Endothelial cell of umbilical vein (primary cell): Measurements from ENCODE around the gene GPR137. TPM values are rescaled to one million over a fixed set of nuclear protein-coding genes. Genes with fewer than 3 reads are reported as not detected.

Source experiments
- BruUV-seq: library from RNA; stranded (reverse); fragments of 400-500 nt; replicated peaks from 2 replicates; lab custom pipeline; 2021; lab: Mats Ljungman, UMichigan
- CTCF ChIA-PET: fragments of 300-600, 350-600 bp; sonication (Branson Sonifier 250); formaldehyde crosslinking; loops from one replicate; lab custom pipeline; 2021; ENCODE audit warnings: antibody characterized with exemption, inconsistent platforms; lab: Charles Lee
- POLR2A ChIA-PET: fragments of 300-600, 350-600 bp; sonication (Branson Sonifier 250); formaldehyde crosslinking; loops from one replicate; lab custom pipeline; 2021; ENCODE audit warnings: antibody characterized with exemption, inconsistent platforms; lab: Charles Lee
- DNase-seq: peaks from one replicate; pipeline ENCODE4 v3.0.0-alpha.2; 2011; ENCODE audit warnings: low read depth, low spot score
- FAIRE-seq: peaks from 2 replicates; lab custom pipeline; 2011; peaks lifted over from hg19 to GRCh38; lab: Jason Lieb, UNC
- H2AFZ ChIP-seq: 2 replicates; pipeline ENCODE4 v1.6.0; 2012; ENCODE audit warnings: low read depth, low read length, control low read depth, inconsistent platforms
- H3K27ac ChIP-seq: 2 replicates; pipeline ENCODE4 v1.5.1; 2011; ENCODE audit warnings: low read depth, mild to moderate bottlenecking, control low read depth, low read length, moderate library complexity; ENCODE audit not compliant: insufficient read depth
- H3K27me3 ChIP-seq, 2 experiments: 2 replicates each; pipeline versions ENCODE4 v1.6.0 to v1.6.1; 2011; ENCODE audit warnings: low read length in 2 of 2, mixed read lengths in 1 of 2; ENCODE audit not compliant: control insufficient read depth in 2 of 2, insufficient read depth in 2 of 2
- H3K36me3 ChIP-seq, 2 experiments: 2 replicates in 1 of 2; 3 replicates in 1 of 2; pipeline ENCODE4 v1.5.1; 2011; ENCODE audit warnings: low read length in 2 of 2, mild to moderate bottlenecking in 1 of 2, moderate library complexity in 1 of 2; ENCODE audit not compliant: control insufficient read depth in 2 of 2, insufficient read depth in 2 of 2; ENCODE audit errors: extremely low read depth in 1 of 2
- H3K4me1 ChIP-seq: 3 replicates; pipeline ENCODE4 v1.5.1; 2011; ENCODE audit warnings: mild to moderate bottlenecking, low read length; ENCODE audit not compliant: control insufficient read depth, insufficient read depth; ENCODE audit errors: extremely low read depth
- H3K4me2 ChIP-seq: 2 replicates; pipeline ENCODE4 v1.6.1; 2011; ENCODE audit warnings: low read length, control low read depth, mixed read lengths; ENCODE audit not compliant: insufficient read depth
- H3K4me3 ChIP-seq, 3 experiments: fragments of 200-600 bp in 1 of 3; sonication (generic), shearing (Covaris generic) in 1 of 3; replicated peaks in 1 of 3; 2 replicates each; pipeline ENCODE4 v1.5.1; 2011 to 2016; ENCODE audit warnings: control low read depth in 3 of 3, low read length in 3 of 3, mild to moderate bottlenecking in 2 of 3, inconsistent platforms in 1 of 3, low read depth in 1 of 3, moderate library complexity in 1 of 3; ENCODE audit not compliant: insufficient read depth in 1 of 3
- H3K79me2 ChIP-seq: 2 replicates; pipeline ENCODE4 v1.6.0; 2012; ENCODE audit warnings: low read length, inconsistent platforms; ENCODE audit not compliant: control insufficient read depth, insufficient read depth
- H3K9ac ChIP-seq: replicated peaks from 2 replicates; pipeline ENCODE3; 2011; ENCODE audit warnings: low read length, control low read depth; ENCODE audit not compliant: insufficient read depth; ENCODE audit errors: extremely low read depth
- H3K9me1 ChIP-seq: replicated peaks from 3 replicates; pipeline ENCODE4 v1.6.0; 2011; ENCODE audit warnings: mild to moderate bottlenecking, low read length; ENCODE audit not compliant: control insufficient read depth, insufficient read depth; ENCODE audit errors: extremely low read depth
- H3K9me3 ChIP-seq: replicated peaks from 2 replicates; pipeline ENCODE4 v1.5.1; 2012; ENCODE audit warnings: low read length, inconsistent platforms; ENCODE audit not compliant: control insufficient read depth, insufficient read depth
- H4K20me1 ChIP-seq: replicated peaks from 2 replicates; pipeline ENCODE3; 2011; ENCODE audit warnings: mild to moderate bottlenecking, low read length; ENCODE audit not compliant: control insufficient read depth, insufficient read depth; ENCODE audit errors: extremely low read depth
- EZH2 ChIP-seq: IDR thresholded peaks from 2 replicates; pipeline ENCODE4 v1.6.1; 2012; ENCODE audit warnings: borderline replicate concordance, low read depth, mild to moderate bottlenecking, moderate library complexity, low read length, inconsistent platforms; ENCODE audit not compliant: severe bottlenecking
- FOS ChIP-seq: IDR thresholded peaks from 2 replicates; pipeline ENCODE4 v1.6.1; 2011; ENCODE audit warnings: mild to moderate bottlenecking, low read length, moderate library complexity, borderline replicate concordance; ENCODE audit not compliant: insufficient read depth
- GATA2 ChIP-seq: IDR thresholded peaks from 2 replicates; pipeline ENCODE4 v1.7.0; 2011; ENCODE audit warnings: low read depth, mild to moderate bottlenecking, moderate library complexity, mixed read lengths, low read length; ENCODE audit not compliant: insufficient read length, insufficient read depth
- JUN ChIP-seq: IDR thresholded peaks from 2 replicates; pipeline ENCODE4 v1.6.1; 2011; ENCODE audit warnings: borderline replicate concordance, low read depth; ENCODE audit not compliant: insufficient read length, insufficient read depth
- MYC ChIP-seq: IDR thresholded peaks from one replicate; pipeline ENCODE4 v1.6.1; 2011; ENCODE audit warnings: mild to moderate bottlenecking, low read depth, low read length
- POLR2A ChIP-seq: IDR thresholded peaks from 2 replicates; pipeline ENCODE4 v1.6.1; 2012; ENCODE audit warnings: low read depth, mild to moderate bottlenecking, control low read depth, low read length
- POLR2AphosphoS5 ChIP-seq: IDR thresholded peaks from 2 replicates; pipeline ENCODE4 v1.6.1; 2012; ENCODE audit warnings: low read depth, mild to moderate bottlenecking, control low read depth, low read length, moderate library complexity; ENCODE audit not compliant: insufficient read depth
- dilution Hi-C: fragments of 300-500 bp; cut with MboI; formaldehyde crosslinking; loops from one replicate; pipeline ENCODE4 v1.15.0; 2019; ENCODE audit warnings: low sequenced_read_pairs; ENCODE audit not compliant: extremely low pct_ligation_motif_present
- intact Hi-C: fragments of 100-400 bp; cut with micrococcal nuclease; formaldehyde crosslinking; loops from one replicate; pipeline ENCODE4 v1.10.0; 2022
- polyA plus RNA-seq, 4 experiments: library from polyadenylated mRNA; depleted of rRNA in 3 of 4; stranded (reverse) in 3 of 4; unstranded in 1 of 4; fragments of >200 nt; gene quantifications; 2 replicates each; pipeline versions ENCODE4 v1.2.1 to v1.2.3, GENCODE V29; 2011 to 2012; ENCODE audit warnings: missing spikeins in 1 of 4
- total RNA-seq: library from RNA; stranded (reverse); gene quantifications from 2 replicates; pipeline ENCODE4 v1.2.3, GENCODE V29; 2021
- TF ChIP-seq, protein P1 (sequence below), 2 donors: IDR thresholded peaks; 1 replicate in 1 of 2; 2 replicates in 1 of 2; pipeline ENCODE4 v1.5.1; 2011; ENCODE audit warnings: low read length in 2 of 2, mild to moderate bottlenecking in 2 of 2, moderate library complexity in 2 of 2, control low read depth in 1 of 2, inconsistent platforms in 1 of 2, low read depth in 1 of 2; ENCODE audit not compliant: insufficient read depth in 1 of 2; ENCODE audit errors: extremely low read depth in 1 of 2
- TF ChIP-seq, protein P2 (sequence below): IDR thresholded peaks from 2 replicates; pipeline ENCODE4 v1.6.1; 2011; ENCODE audit not compliant: insufficient read depth, insufficient read length

The GPR137 gene
- total and polyA plus RNA-seq, 2 donors (not counting 3 experiments of a cell fraction or from before 2014, with no cell fraction given) = 40.9 to 42.5 TPM

- Histone ChIP-seq H3K27me3 (no peaks in the 10 kb centered on the region), H3K4me2 (no peak overlapping the region), H3K4me3 (no peak overlapping the region), H3K9me3 (no peaks in the 10 kb centered on the region), H2AFZ (no peak overlapping the region), H3K27ac (no peak overlapping the region), H3K9ac (no peak overlapping the region), H3K79me2 (peaks cover 8% of the 10 kb centered on the region), H3K36me3 (peaks cover 6 to 8% of the 10 kb centered on the region in 2 experiments), H4K20me1 (no peaks in the 10 kb centered on the region), H3K4me1 (peaks cover 17% of the 10 kb centered on the region), H3K9me1 (no peaks in the 10 kb centered on the region)
- no peak for FAIRE-seq
- ChIA-PET POLR2A (no interaction called here), CTCF (interaction anchor here (1.6 to 2.2 kb wide), 2 partner anchors 8 to 11 kb away, joined by 4 to 6 read pairs; partner anchors contain the start of genes NUDT22 and TRPT1)
- no TSS peak for BruUV-seq
- intact Hi-C loops = no loop called here
- dilution Hi-C loops = no loop called here
- no peak for DNase-seq
- no peak for TF ChIP-seq POLR2AphosphoS5
- no peak for TF ChIP-seq EZH2
- TF ChIP-seq POLR2A = no peak
- TF ChIP-seq, protein P1, sequence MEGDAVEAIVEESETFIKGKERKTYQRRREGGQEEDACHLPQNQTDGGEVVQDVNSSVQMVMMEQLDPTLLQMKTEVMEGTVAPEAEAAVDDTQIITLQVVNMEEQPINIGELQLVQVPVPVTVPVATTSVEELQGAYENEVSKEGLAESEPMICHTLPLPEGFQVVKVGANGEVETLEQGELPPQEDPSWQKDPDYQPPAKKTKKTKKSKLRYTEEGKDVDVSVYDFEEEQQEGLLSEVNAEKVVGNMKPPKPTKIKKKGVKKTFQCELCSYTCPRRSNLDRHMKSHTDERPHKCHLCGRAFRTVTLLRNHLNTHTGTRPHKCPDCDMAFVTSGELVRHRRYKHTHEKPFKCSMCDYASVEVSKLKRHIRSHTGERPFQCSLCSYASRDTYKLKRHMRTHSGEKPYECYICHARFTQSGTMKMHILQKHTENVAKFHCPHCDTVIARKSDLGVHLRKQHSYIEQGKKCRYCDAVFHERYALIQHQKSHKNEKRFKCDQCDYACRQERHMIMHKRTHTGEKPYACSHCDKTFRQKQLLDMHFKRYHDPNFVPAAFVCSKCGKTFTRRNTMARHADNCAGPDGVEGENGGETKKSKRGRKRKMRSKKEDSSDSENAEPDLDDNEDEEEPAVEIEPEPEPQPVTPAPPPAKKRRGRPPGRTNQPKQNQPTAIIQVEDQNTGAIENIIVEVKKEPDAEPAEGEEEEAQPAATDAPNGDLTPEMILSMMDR (IDR thresholded peaks at IDR 0.05; ENCODE audit: extremely low read depth in 1 of 2, insufficient read depth in 1 of 2, low read depth in 1 of 2, low read length in 2 of 2) = no peak
- no peak for TF ChIP-seq GATA2
- TF ChIP-seq MYC = no peak
- TF ChIP-seq, protein P2, sequence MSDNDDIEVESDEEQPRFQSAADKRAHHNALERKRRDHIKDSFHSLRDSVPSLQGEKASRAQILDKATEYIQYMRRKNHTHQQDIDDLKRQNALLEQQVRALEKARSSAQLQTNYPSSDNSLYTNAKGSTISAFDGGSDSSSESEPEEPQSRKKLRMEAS = no peak
- TF ChIP-seq FOS = no peak
- no peak for TF ChIP-seq JUN
Measured at GRCh38 chr11:64237484-64237951, 48.1 kb upstream of the GPR137 start.
